Measurements from ENCODE around the gene YARS1. TPM values are rescaled to one million over a fixed set of nuclear protein-coding genes. Genes with fewer than 3 reads are reported as not detected.

YARS1 gene
- total RNA-seq, 1 experiment from 2014 or later, result 194 TPM

DNA sequence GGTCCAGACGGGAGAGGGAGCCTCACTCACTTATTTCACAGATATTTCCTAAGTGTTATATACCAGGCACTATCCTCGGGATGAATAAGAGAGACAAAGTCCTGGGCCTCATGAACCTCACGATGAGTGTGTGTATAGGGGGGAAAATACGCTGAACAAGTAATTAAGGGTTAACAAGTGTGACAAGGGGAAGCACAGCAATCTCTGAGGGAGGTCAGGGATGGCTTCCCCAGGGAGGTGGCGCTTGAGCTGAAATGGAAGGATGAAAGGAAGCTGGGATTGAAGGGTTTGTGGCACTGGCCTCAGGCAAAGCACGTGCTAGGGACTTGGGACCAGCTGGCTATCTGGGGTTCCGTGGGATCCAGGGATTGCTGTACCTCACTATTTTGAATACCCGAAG is 68.2 kb downstream of the YARS1 start:
- Histone ChIP-seq H3K27ac (ENCODE audit: insufficient read length, low read depth, low read length) (no peak overlapping the region), H4K8ac (replicated peaks; ENCODE audit: insufficient read length, low read depth, low read length) (no peak overlapping the region)

More for the DNA sequence above, 68.2 kb downstream of the YARS1 start:
- H3K79me1 ChIP-seq (ENCODE audit: insufficient read depth, low read depth, low read length, poor library complexity, severe bottlenecking), result no peaks in the 10 kb centered on the region
- H3K36me3 Mint-ChIP-seq (ENCODE audit: insufficient read depth in 1 of 3, low read depth in 3 of 3), result peaks cover 0 to 9% (median 5%) of the 10 kb centered on the region in 3 experiments; a peak in 5 of 7 replicates
- no peak for DNase-seq
- H4K20me1 ChIP-seq (ENCODE audit: control insufficient read depth, insufficient read depth, insufficient read length), result no peaks in the 10 kb centered on the region
- no peaks in the 10 kb centered on the region for H3K4me1 ChIP-seq (ENCODE audit: insufficient read depth, low read length)
- no peak overlapping the region for H2BK15ac ChIP-seq (ENCODE audit: low read depth, low read length)
- no peak overlapping the region for H2BK5ac ChIP-seq (ENCODE audit: insufficient read length, low read length)
- no peak overlapping the region for H3T11ph ChIP-seq (ENCODE audit: low read length)
- WGBS (ENCODE audit: extremely low coverage, insufficient read length, low lambda C conversion rate), result no CpG with 5 or more reads among the region's 8 CpGs
- no peak overlapping the region for H2AK5ac ChIP-seq (ENCODE audit: insufficient read length, low read length)
- no peak overlapping the region for H3K4me3 Mint-ChIP-seq
- no peaks in the 10 kb centered on the region for H3K27me3 Mint-ChIP-seq (ENCODE audit: low read depth)
- H3K27me3 ChIP-seq (ENCODE audit: insufficient read depth, low read length), result no peaks in the 10 kb centered on the region
- no peak overlapping the region for H3K14ac ChIP-seq (ENCODE audit: insufficient read depth, low read length)
- no peak overlapping the region for H3K23ac ChIP-seq (ENCODE audit: insufficient read length, low read depth, low read length)
- peaks cover 20 to 22% of the 10 kb centered on the region in 2 experiments for H3K4me1 Mint-ChIP-seq
- no peak overlapping the region for H4K91ac ChIP-seq (ENCODE audit: insufficient read length, low read depth, low read length)
- no peak overlapping the region for H2BK20ac ChIP-seq (ENCODE audit: low read depth, low read length, poor library complexity, severe bottlenecking)
- TF ChIP-seq, protein P1, sequence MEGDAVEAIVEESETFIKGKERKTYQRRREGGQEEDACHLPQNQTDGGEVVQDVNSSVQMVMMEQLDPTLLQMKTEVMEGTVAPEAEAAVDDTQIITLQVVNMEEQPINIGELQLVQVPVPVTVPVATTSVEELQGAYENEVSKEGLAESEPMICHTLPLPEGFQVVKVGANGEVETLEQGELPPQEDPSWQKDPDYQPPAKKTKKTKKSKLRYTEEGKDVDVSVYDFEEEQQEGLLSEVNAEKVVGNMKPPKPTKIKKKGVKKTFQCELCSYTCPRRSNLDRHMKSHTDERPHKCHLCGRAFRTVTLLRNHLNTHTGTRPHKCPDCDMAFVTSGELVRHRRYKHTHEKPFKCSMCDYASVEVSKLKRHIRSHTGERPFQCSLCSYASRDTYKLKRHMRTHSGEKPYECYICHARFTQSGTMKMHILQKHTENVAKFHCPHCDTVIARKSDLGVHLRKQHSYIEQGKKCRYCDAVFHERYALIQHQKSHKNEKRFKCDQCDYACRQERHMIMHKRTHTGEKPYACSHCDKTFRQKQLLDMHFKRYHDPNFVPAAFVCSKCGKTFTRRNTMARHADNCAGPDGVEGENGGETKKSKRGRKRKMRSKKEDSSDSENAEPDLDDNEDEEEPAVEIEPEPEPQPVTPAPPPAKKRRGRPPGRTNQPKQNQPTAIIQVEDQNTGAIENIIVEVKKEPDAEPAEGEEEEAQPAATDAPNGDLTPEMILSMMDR (conservative IDR thresholded peaks at IDR 0.05), result no peak
- H3K27ac Mint-ChIP-seq, result no peak overlapping the region; a peak in 1 of 7 replicates
- H2BK12ac ChIP-seq (ENCODE audit: insufficient read length, low read depth, low read length), result no peak overlapping the region
- H3K79me2 ChIP-seq (ENCODE audit: insufficient read depth, low read length), result no peaks in the 10 kb centered on the region
- no peaks in the 10 kb centered on the region for H3K23me2 ChIP-seq (ENCODE audit: insufficient read length, low read depth, low read length, poor library complexity, severe bottlenecking)
- H3K9me3 Mint-ChIP-seq, result no peaks in the 10 kb centered on the region
- H3K4me2 ChIP-seq (ENCODE audit: insufficient read depth, insufficient read length, low read length), result no peak overlapping the region
- no peaks in the 10 kb centered on the region for H3K9me3 ChIP-seq (ENCODE audit: control insufficient read depth, low read depth, low read length)
- H2AFZ ChIP-seq (ENCODE audit: low read length), result no peak overlapping the region
- no peak overlapping the region for H3K18ac ChIP-seq (ENCODE audit: insufficient read length, low read depth, low read length)
- no peak overlapping the region for H3K4ac ChIP-seq (ENCODE audit: low read depth, low read length)
- H3K56ac ChIP-seq (ENCODE audit: insufficient read length, low read depth, low read length), result no peak overlapping the region
- no peak overlapping the region for H3K9ac ChIP-seq (ENCODE audit: extremely low read depth, insufficient read length, low read length)
- no peak overlapping the region for H4K5ac ChIP-seq (ENCODE audit: insufficient read length, low read depth, low read length)
- H2BK120ac ChIP-seq (ENCODE audit: low read depth, low read length, poor library complexity, severe bottlenecking), result no peak overlapping the region
